Stimulated activated CD8-positive, alpha-beta memory T cell treated with anti-CD3 and anti-CD28 coated beads, Interleukin-2, amount 100 ng/mL, for 48 hours (primary cell): Measurements from ENCODE around the gene WDPCP.
"Not testable (repeated sequence)": the region's sequence is repeated elsewhere in the genome, so short reads cannot be mapped to it uniquely, and the experiment has no call there.

Experiments
- DNase-seq, 2 donors: peaks; one replicate each; pipeline ENCODE4 v3.0.0-alpha.2; 2020; ENCODE audit warnings: low read depth in 2 of 2

Gene WDPCP

DNA sequence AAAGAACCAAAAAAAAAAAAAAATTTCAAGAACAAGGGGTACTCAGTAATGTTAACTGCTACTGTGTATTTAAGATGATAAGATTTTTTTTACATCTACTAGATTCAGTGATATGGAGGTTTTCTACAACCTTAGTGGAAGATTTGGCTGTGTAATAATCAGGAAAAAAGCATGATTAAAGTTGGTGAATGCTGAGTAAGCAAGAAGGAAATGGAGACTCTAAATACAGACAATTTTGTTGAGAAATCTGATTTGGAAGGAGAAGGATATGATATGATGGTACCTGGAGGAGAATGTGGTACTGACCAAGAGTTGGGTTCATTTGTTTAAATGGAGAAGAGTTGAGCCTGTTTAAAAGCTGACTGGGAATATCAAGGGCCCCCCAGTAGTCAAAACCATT lies 125.1 kb downstream of the WDPCP start:
- DNase-seq = no peak

DNA sequence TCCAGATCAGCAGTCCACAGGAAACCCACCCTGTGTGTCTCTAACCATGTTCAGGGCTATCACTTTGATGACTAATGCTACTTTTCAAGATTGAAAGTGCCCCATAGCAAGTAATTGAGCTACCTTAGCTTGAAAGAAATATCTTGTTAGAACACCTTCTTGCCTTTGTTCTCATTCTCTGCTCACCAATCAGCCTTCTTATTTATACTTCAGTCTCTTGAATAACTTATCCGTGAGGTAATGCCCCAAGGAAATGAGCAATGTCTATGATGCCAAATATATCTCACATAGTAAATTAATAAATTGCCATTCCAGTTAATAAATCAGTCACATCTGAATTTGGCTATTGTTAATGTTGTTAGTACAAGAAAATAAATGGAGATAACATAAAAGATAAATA lies 141.6 kb downstream of the WDPCP start:
- DNase-seq = no peak

GRCh38 chr2:63444565-63445288 lies 143.6 kb downstream of the WDPCP start:
- DNase-seq = no peak

DNA sequence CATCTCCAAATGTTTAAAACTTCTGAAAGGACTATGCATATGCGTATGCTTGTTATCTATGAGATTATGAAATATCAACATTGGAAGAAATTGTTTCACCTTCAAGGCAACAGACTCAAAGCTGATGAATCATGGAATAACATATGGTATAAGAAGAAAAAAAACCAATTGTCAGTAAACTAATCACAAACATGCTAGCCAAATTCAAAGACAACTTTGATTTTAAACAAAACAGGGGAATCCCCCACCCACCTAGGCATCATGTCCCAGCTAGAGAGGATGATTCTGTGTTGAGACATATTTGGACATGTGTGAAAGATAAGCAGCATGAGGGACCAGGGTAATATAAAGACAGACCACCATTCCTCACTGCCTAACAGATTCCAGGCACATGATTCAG lies 147.7 kb downstream of the WDPCP start:
- no peak for DNase-seq

GRCh38 chr2:63438181-63438580 lies 150.1 kb downstream of the WDPCP start:
- no peak for DNase-seq

- no peak for DNase-seq
These were observed 151.8 kb downstream of the WDPCP start for GRCh38 chr2:63436488-63436887.

DNA sequence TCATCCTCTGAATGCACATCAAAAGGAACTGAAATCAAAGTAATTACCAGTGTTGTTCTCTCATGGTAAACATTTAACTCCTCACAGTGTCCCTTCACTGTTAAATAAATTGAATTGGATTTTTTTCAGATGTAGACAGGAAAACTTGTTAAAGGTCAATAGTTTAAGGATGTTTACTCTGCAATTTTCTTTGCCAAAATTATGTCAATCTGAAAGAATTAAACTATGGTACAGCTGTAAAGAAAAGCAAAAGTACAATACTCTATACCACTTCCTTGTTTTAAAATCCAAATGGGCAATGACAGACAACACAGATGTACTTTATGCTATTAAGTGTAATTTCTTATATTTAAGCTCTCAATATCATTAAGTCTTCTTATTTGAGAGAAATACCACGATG lies 153.2 kb downstream of the WDPCP start:
- DNase-seq = no peak

- no peak for DNase-seq
These were observed 154.0 kb downstream of the WDPCP start for GRCh38 chr2:63434024-63435001.

DNA sequence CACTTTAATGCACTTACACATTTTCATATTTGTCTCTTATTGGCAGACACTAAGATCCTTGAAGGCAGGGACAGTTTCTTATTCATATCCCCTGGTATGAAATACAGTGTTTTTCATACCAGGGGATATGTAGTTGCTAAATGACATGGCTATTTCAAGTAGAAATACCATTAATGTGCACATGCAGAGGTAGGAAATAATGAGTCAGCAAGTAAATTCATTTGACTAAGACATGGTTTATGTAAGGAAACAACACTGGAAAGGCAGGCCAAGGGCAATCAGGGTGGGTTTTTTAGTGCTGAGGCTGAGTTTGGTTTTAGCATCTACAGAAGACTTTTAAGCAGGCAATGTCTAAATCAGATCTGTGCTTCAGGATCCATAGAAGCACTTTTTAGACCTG lies 155.9 kb downstream of the WDPCP start:
- no peak for DNase-seq

- no peak for DNase-seq
These were observed 162.7 kb downstream of the WDPCP start for GRCh38 chr2:63425606-63426005.

GRCh38 chr2:63425079-63425416 lies 163.2 kb downstream of the WDPCP start:
- no peak for DNase-seq

DNA sequence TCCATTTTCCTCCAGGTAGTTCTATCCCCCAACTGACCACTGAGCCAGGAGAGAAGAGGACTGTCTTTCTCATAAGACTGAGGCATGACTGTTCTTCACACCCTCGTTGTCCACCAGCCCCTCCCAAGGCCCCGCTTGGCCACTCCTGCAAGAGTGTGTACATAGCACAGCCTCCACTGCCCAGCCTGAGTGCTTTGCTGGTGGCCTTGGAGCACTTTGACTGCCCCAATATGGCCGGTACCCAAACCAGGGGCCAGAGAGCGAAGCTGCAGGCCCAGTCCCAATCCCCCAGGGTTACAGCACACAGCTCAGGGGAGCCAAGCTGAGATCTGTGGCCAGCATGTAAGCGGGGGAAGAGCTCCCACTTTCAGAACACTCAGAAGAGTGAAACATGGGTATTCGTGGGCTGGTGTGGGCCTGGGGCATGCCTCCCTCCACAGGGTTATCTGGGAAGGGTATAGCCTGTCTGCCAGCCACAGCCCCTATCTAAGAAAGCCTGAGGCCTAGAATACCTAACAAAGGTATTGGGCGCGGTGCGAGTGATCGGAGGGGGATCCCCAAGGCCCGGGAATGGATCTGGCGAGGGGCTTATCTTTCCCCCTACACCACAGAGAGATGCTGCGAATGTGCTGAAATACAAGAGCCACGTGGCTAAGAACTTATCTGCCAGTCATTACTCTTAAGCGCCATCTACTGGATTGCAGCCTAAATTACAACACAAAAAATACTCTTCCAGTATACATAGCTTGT lies 163.8 kb downstream of the WDPCP start:
- peak in 1 of 2 donors; percentile 0 for DNase-seq

DNA sequence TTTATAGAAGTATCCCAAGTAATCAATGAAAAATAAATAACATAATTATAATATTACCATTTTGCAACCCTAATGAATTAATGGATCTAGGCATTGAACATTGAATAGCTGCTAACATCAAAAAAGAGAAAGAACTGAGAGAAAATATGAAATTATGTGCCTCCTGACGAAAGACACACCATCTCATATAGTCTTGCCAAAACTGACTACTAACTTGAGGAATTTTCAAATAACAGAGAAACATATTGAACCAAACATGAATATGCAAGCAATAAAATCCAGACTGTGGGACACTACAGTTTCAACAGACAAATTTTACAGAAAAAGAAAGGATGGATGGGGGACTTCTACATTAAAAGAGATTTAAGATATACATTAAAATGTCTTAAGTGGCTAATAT lies 165.7 kb downstream of the WDPCP start:
- DNase-seq = no peak

DNA sequence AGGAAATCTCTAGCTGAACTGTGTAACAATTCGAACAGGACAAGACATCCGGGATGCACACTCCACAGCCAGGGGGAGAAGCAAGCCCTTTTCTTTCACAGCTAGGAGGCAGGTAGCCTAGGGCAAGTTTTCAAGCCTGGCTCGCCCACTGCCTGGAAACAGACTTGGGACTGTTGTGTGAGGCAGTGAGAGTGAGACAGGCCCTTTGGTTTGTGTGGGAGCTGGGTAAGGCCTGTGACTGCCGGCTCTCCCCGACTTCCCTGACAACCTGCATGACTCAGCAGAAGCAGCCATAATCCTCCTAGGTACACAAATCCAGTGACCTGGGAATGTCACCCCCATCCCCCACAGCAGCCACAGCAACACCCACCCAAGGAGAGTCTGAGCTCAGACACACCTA lies 179.7 kb downstream of the WDPCP start:
- no peak for DNase-seq

GRCh38 chr2:63406641-63407040 lies 181.6 kb downstream of the WDPCP start:
- DNase-seq = no peak

- DNase-seq = no peak
These were observed 184.5 kb downstream of the WDPCP start for GRCh38 chr2:63403820-63404219.

- DNase-seq = not testable (repeated sequence)
These were observed 185.4 kb downstream of the WDPCP start for GRCh38 chr2:63402889-63403288.

GRCh38 chr2:63399156-63399555 lies 189.1 kb downstream of the WDPCP start:
- DNase-seq = no peak

GRCh38 chr2:63379451-63379850 lies 208.8 kb downstream of the WDPCP start:
- no peak for DNase-seq

DNA sequence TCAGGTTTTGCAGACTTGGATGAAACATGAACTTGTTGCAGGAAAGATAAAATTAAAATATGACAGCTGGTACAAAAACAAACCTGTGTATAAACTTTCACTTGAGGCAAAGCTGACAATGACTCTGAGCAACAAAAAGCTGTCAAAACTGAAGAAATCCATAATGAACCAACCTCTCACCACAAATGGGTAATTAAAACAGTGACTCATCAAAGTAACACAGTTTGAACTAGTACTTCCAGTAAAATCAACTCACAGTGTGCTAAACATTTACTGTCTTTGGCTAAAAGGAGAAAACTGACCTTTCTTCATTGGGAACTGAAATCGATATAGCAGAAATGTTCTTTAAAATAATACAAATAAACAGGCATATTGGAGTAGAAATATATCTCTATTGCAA lies 209.7 kb downstream of the WDPCP start:
- no peak for DNase-seq

GRCh38 chr2:63374341-63374740 lies 213.9 kb downstream of the WDPCP start:
- DNase-seq = no peak

DNA sequence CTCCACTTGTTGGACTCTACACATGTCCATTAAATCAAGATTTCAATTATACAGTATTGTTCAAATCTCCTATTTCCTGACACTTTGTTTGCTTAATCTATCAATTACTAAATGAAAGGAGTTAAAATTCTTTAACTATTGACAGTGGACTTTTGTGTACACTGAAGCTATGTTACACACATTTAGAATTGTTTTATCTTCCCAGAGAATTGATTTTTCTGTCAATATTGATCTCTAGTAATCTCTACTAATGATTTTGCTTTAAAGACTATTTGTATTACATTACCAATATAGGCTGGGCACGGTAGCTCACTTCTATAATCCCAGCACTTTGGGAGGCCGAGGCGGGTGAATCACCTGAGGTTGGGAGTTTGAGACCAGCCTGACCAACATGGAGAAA lies 215.7 kb downstream of the WDPCP start:
- DNase-seq = no peak
